GM12878 (cell line): ENCODE results near the gene MTFP1. TPM values are rescaled to one million over a fixed set of nuclear protein-coding genes. Genes with fewer than 3 reads are reported as not detected.

Experiments used
- ATAC-seq: fragments of 200-7000 bp; cut with Tn5 transposase; 3 replicates; pipeline ENCODE4 v1.9.1; 2020; ENCODE audit warnings: mild to moderate bottlenecking, moderate library complexity
- BruUV-seq: library from RNA; stranded (reverse); fragments of 400-500 nt; replicated peaks from 2 replicates; lab custom pipeline; 2021; lab: Mats Ljungman, UMichigan
- CTCF ChIA-PET: fragments of 300-600 bp; sonication (Branson Sonifier 250); formaldehyde crosslinking; extraction: SDS; loops from one replicate; lab custom pipeline; 2021; ENCODE audit warnings: inconsistent platforms; lab: Yijun Ruan, JAX
- POLR2A ChIA-PET: fragments of 350-600 bp; formaldehyde crosslinking; extraction: SDS; loops from one replicate; lab custom pipeline; 2021; ENCODE audit warnings: inconsistent platforms; lab: Charles Lee
- RAD21 ChIA-PET: fragments of 300-600 bp; sonication (Branson Sonifier 250); formaldehyde crosslinking; loops from one replicate; lab custom pipeline; 2023; ENCODE audit warnings: antibody characterized with exemption; ENCODE audit not compliant: unreplicated experiment; lab: Charles Lee
- SMC1A ChIA-PET: fragments of 300-600 bp; sonication (Branson Sonifier 250); formaldehyde crosslinking; loops from one replicate; lab custom pipeline; 2023; ENCODE audit not compliant: unreplicated experiment, uncharacterized antibody; lab: Charles Lee
- DNase-seq: peaks from one replicate; pipeline ENCODE4 v3.0.0-alpha.2; 2011; ENCODE audit warnings: low read depth, low spot score
- FAIRE-seq: peaks from 3 replicates; lab custom pipeline; 2011; peaks lifted over from hg19 to GRCh38; lab: Jason Lieb, UNC
- H2AFZ ChIP-seq: 2 replicates; pipeline ENCODE4 v1.6.0; 2011; ENCODE audit warnings: low read depth, low read length, control low read depth; ENCODE audit not compliant: control insufficient read depth
- H3K27ac ChIP-seq: 2 replicates; pipeline ENCODE4 v1.5.1; 2011; ENCODE audit warnings: control low read depth; ENCODE audit not compliant: control insufficient read depth, insufficient read depth
- H3K27me3 ChIP-seq, 2 experiments: replicated peaks in 1 of 2; 2 replicates each; pipeline versions ENCODE4 v1.6.0 to v1.6.1; 2011; ENCODE audit warnings: low read length in 1 of 2; ENCODE audit not compliant: control insufficient read depth in 2 of 2, insufficient read depth in 2 of 2
- H3K36me3 ChIP-seq, 2 experiments: 2 replicates each; pipeline ENCODE4 v1.5.1; 2011; ENCODE audit warnings: low read length in 1 of 2; ENCODE audit not compliant: control insufficient read depth in 2 of 2, insufficient read depth in 2 of 2
- H3K4me1 ChIP-seq: 2 replicates; pipeline ENCODE4 v1.6.1; 2011; ENCODE audit warnings: mild to moderate bottlenecking, low read length, moderate library complexity, mixed read lengths; ENCODE audit not compliant: control insufficient read depth, insufficient read depth
- H3K4me2 ChIP-seq: 2 replicates; pipeline ENCODE4 v1.6.0; 2011; ENCODE audit warnings: control low read depth; ENCODE audit not compliant: control insufficient read depth, insufficient read depth
- H3K4me3 ChIP-seq: fragments of 200-600 bp; sonication (generic); 2 replicates; pipeline ENCODE4 v1.5.1; 2016
- H3K79me2 ChIP-seq: 2 replicates; pipeline ENCODE4 v1.6.0; 2011; ENCODE audit warnings: low read length; ENCODE audit not compliant: control insufficient read depth, insufficient read depth
- H3K9ac ChIP-seq: 2 replicates; pipeline ENCODE4 v1.8.0; 2011; ENCODE audit warnings: low read length, control low read depth, mixed read lengths; ENCODE audit not compliant: control insufficient read depth, insufficient read depth
- H3K9me3 ChIP-seq: replicated peaks from 3 replicates; pipeline ENCODE4 v1.5.1; 2011; ENCODE audit warnings: mild to moderate bottlenecking, low read length; ENCODE audit not compliant: control insufficient read depth, insufficient read depth
- H4K20me1 ChIP-seq: 2 replicates; pipeline ENCODE4 v1.6.0; 2011; ENCODE audit not compliant: control insufficient read depth, insufficient read depth
- ASH2L ChIP-seq: fragments of 300-600, 200-600 bp; sonication (generic); IDR thresholded peaks from 2 replicates; pipeline ENCODE4 v1.6.1; 2017; ENCODE audit warnings: low read depth, mild to moderate bottlenecking, borderline replicate concordance
- BACH1 ChIP-seq: fragments of 450-650 bp; IDR thresholded peaks from 2 replicates; pipeline ENCODE4 v1.6.1; 2017; ENCODE audit warnings: mild to moderate bottlenecking, borderline replicate concordance
- BCL11A ChIP-seq: IDR thresholded peaks from 2 replicates; pipeline ENCODE4 v1.6.1; 2011; ENCODE audit warnings: low read depth, low read length
- BRCA1 ChIP-seq: IDR thresholded peaks from 2 replicates; pipeline ENCODE4 v1.6.1; 2011; ENCODE audit warnings: low read depth, low read length, improper control_type of control experiment
- CHD2 ChIP-seq: IDR thresholded peaks from 2 replicates; pipeline ENCODE4 v1.6.1; 2011; ENCODE audit warnings: low read depth, low read length, improper control_type of control experiment, borderline replicate concordance
- ESRRA ChIP-seq: IDR thresholded peaks from 2 replicates; pipeline ENCODE4 v1.6.1; 2012; ENCODE audit warnings: mild to moderate bottlenecking, low read length, improper control_type of control experiment
- IKZF1 ChIP-seq: fragments of 450-650 bp; conservative IDR thresholded peaks from 2 replicates; pipeline ENCODE4 v1.6.1; 2017; ENCODE audit warnings: antibody characterized with exemption, mild to moderate bottlenecking
- IKZF2 ChIP-seq, 2 experiments: fragments of 450-650 bp; IDR thresholded peaks; 2 replicates each; pipeline ENCODE4 v1.6.1; 2017; ENCODE audit warnings: mild to moderate bottlenecking in 2 of 2, moderate library complexity in 2 of 2
- IRF3 ChIP-seq: fragments of 450-650 bp; IDR thresholded peaks from 2 replicates; pipeline ENCODE4 v1.6.1; 2014; ENCODE audit warnings: mild to moderate bottlenecking
- MYB ChIP-seq: fragments of 150-350 bp; IDR thresholded peaks from 2 replicates; pipeline ENCODE4 v1.6.1; 2014; ENCODE audit warnings: mild to moderate bottlenecking, low read depth, low read length, borderline replicate concordance
- NFYB ChIP-seq: IDR thresholded peaks from 2 replicates; pipeline ENCODE4 v1.6.1; 2011; ENCODE audit warnings: low read depth, mild to moderate bottlenecking, low read length, improper control_type of control experiment, moderate library complexity; ENCODE audit not compliant: insufficient read depth
- NR2C1 ChIP-seq: fragments of 450-650 bp; IDR thresholded peaks from 2 replicates; pipeline ENCODE4 v1.6.1; 2017; ENCODE audit warnings: antibody characterized with exemption, mild to moderate bottlenecking, moderate library complexity
- SP1 ChIP-seq: IDR thresholded peaks from one replicate; pipeline ENCODE4 v1.6.1; 2011; ENCODE audit warnings: low read depth, low read length
- TCF12 ChIP-seq: IDR thresholded peaks from 2 replicates; pipeline ENCODE4 v1.6.1; 2011; ENCODE audit warnings: low read depth, mild to moderate bottlenecking, low read length
- whole genome bisulfite sequencing: methylation state at CpG from one replicate; pipeline ENCODE4 v1.1.6; 2016; ENCODE audit warnings: low lambda C conversion rate; ENCODE audit not compliant: insufficient replicate concordance, insufficient coverage; ENCODE audit errors: missing lambda C conversion rate; 5-methylcytosine and 5-hydroxymethylcytosine counted together
- in situ Hi-C: fragments of 300-500 bp; cut with MboI; formaldehyde crosslinking; loops from 9 replicates; pipeline ENCODE4 v1.14.3; 2018; ENCODE audit warnings: mixed read lengths
- intact Hi-C: fragments of 100-400 bp; cut with micrococcal nuclease; formaldehyde crosslinking; loops from one replicate; pipeline ENCODE4 v1.14.2; 2022; ENCODE audit not compliant: unreplicated experiment
- polyA plus RNA-seq, 11 experiments: library from polyadenylated mRNA; depleted of rRNA in 4 of 11; unstranded in 6 of 11; stranded (reverse) in 5 of 11; fragments of >200 nt; fragmentation: Nextera tagmentation in 4 of 11; fragmentation: Illumina TruSeq in 1 of 11; extraction: Ambion mirVana in 4 of 11; extraction: Trizol in 1 of 11; gene quantifications; 1 replicate in 1 of 11; 2 replicates in 10 of 11; pipeline versions ENCODE4 v1.2.1 to v1.2.3, GENCODE V29; 2011 to 2016; ENCODE audit warnings: inconsistent platforms in 2 of 11, missing spikeins in 2 of 11, low read depth in 1 of 11
- total RNA-seq, 4 experiments: library from RNA; depleted of rRNA in 3 of 4; stranded (reverse); fragments of >200 nt in 3 of 4; fragmentation: Illumina TruSeq in 1 of 4; extraction: Trizol in 1 of 4; gene quantifications; 2 replicates each; pipeline versions ENCODE4 v1.2.1 to v1.2.3, GENCODE V29; 2013 to 2021

The MTFP1 gene
- total and polyA plus RNA-seq, 10 of the 15 experiments (the other 5 are each of a cell fraction or from before 2014, with no cell fraction given), result 20.5 to 133 (median 59.8) TPM

GRCh38 chr22:30430933-30431332 is 5.4 kb downstream of the MTFP1 start:
- no peaks in the 10 kb centered on the region for H3K27me3 ChIP-seq
- H4K20me1 ChIP-seq, result no peaks in the 10 kb centered on the region
- CTCF ChIA-PET, result interaction anchor here (1.1 kb wide), 1 partner anchor 39 kb away, joined by 5 read pairs; no protein-coding TSS in a partner anchor
- 89% methylated on average over 4 of the region's 4 CpGs for WGBS
- peaks cover 3 to 11% of the 10 kb centered on the region in 2 experiments; a peak in 2 of 4 replicates for H3K36me3 ChIP-seq
- no peak overlapping the region for H2AFZ ChIP-seq
- H3K9me3 ChIP-seq, result peaks cover 5% of the 10 kb centered on the region; the same call in 2 of the 3 replicates
- H3K4me3 ChIP-seq, result no peak overlapping the region
- ATAC-seq (no peak), FAIRE-seq (no peak), DNase-seq (no peak)
- H3K4me2 ChIP-seq, result no peak overlapping the region
- POLR2A ChIA-PET, result no interaction called here
- peaks cover 11% of the 10 kb centered on the region for H3K79me2 ChIP-seq
- H3K27ac ChIP-seq, result no peak overlapping the region
- no TSS peak for BruUV-seq
- no peak overlapping the region for H3K9ac ChIP-seq
- TF ChIP-seq IKZF2 (IDR thresholded peaks at IDR 0.05), result no peak
- H3K4me1 ChIP-seq, result peaks cover 14% of the 10 kb centered on the region
- in situ Hi-C loops, result no loop called here
- RAD21 ChIA-PET, result no interaction called here
- SMC1A ChIA-PET, result no interaction called here
- intact Hi-C loops, result no loop called here

- SMC1A ChIA-PET, result no interaction called here
- Histone ChIP-seq H3K9me3 (peaks cover 8% of the 10 kb centered on the region; the same call in 2 of the 3 replicates), H3K4me2 (no peak overlapping the region), H2AFZ (no peak overlapping the region), H3K4me1 (peaks cover 8% of the 10 kb centered on the region), H3K36me3 (peaks cover 3 to 11% of the 10 kb centered on the region in 2 experiments; a peak in 2 of 4 replicates), H3K9ac (no peak overlapping the region), H3K4me3 (no peak overlapping the region), H3K79me2 (peaks cover under 1% of the 10 kb centered on the region; the same call in 1 of the 2 replicates), H3K27me3 (no peaks in the 10 kb centered on the region), H4K20me1 (no peaks in the 10 kb centered on the region), H3K27ac (no peak overlapping the region)
- no TSS peak for BruUV-seq
- intact Hi-C loops (no loop called here), in situ Hi-C loops (no loop called here)
- FAIRE-seq (no peak), DNase-seq (no peak), ATAC-seq (no peak)
- CTCF ChIA-PET, result interaction anchor here (1.1 to 3.8 kb wide), 3 partner anchors 8 to 14 kb away, joined by 3 to 21 read pairs (median 4); partner anchors contain the start of gene MTFP1
- WGBS, result 64% methylated on average over 4 of the region's 4 CpGs
- RAD21 ChIA-PET, result no interaction called here
- TF ChIP-seq TCF12 (no peak), SP1 (no peak), NFYB (no peak), BCL11A (no peak), MYB (no peak), NR2C1 (no peak), IRF3 (no peak), CHD2 (no peak), ESRRA (no peak), ASH2L (no peak), BACH1 (no peak), BRCA1 (no peak), IKZF1 (no peak)
- POLR2A ChIA-PET, result no interaction called here
Observed at GRCh38 chr22:30432096-30432495, 6.5 kb downstream of the MTFP1 start.
